ENCODE measurements around the gene CYP4Z1. TPM values are rescaled to one million over a fixed set of nuclear protein-coding genes. Genes with fewer than 3 reads are reported as not detected.
"Not testable (repeated sequence)": the region's sequence is repeated elsewhere in the genome, so short reads cannot be mapped to it uniquely, and the experiment has no call there.

The CYP4Z1 gene
- total and polyA plus RNA-seq, 9 of the 15 experiments (the other 6 are each of a cell fraction or from before 2014, with no cell fraction given) = not detected

GRCh38 chr1:47132665-47133064 lies 65.6 kb downstream of the CYP4Z1 start:
- H3K27ac ChIP-seq (ENCODE audit: extremely low read depth, low read depth, low read length); H3K27me3 ChIP-seq (ENCODE audit: control insufficient read depth in 2 of 2, insufficient read depth in 2 of 2, low read length in 2 of 2); BruUV-seq (replicated peaks); H3K9ac ChIP-seq (ENCODE audit: insufficient read depth in 1 of 2, low read depth in 2 of 2, low read length in 2 of 2); H3K4me3 ChIP-seq; DNase-seq (ENCODE audit: extremely low read depth in 1 of 4, low spot score in 3 of 4); H3K4me1 ChIP-seq (replicated peaks in 1 of 2; ENCODE audit: control insufficient read depth in 2 of 2, insufficient read depth in 2 of 2, low read length in 2 of 2); ATAC-seq; FAIRE-seq; H4K20me1 ChIP-seq (replicated peaks; ENCODE audit: control insufficient read depth, insufficient read depth, low read length); POLR2A ChIA-PET; H3K4me2 ChIP-seq (ENCODE audit: insufficient read depth, low read length); H2AFZ ChIP-seq (ENCODE audit: low read depth, low read length); intact Hi-C loops (cut with micrococcal nuclease); in situ Hi-C loops (cut with MboI); H3K9me1 ChIP-seq (ENCODE audit: control insufficient read depth, insufficient read depth, low read length); H3K9me3 ChIP-seq (replicated peaks; ENCODE audit: control insufficient read depth, insufficient read depth, low read depth, low read length); CTCF ChIA-PET (ENCODE audit: low intra/inter-chr PET ratio); H3K36me3 ChIP-seq (ENCODE audit: control insufficient read depth, insufficient read depth, low read length); H3K79me2 ChIP-seq (ENCODE audit: control insufficient read depth, insufficient read depth, low read length); TF ChIP-seq ATF3 (CRISPR knock-in tag; conservative IDR thresholded peaks at IDR 0.05); ATF1 (CRISPR knock-in tag; IDR thresholded peaks at IDR 0.05): not testable (repeated sequence)
- peak; percentile 77 for TF ChIP-seq ATF3 (IDR thresholded peaks at IDR 0.05)
- TF ChIP-seq CREM (IDR thresholded peaks at IDR 0.05; ENCODE audit: low read depth) = peak; percentile 42; the same call in 1 of the 2 replicates
- TF ChIP-seq BCOR (IDR thresholded peaks at IDR 0.05) = peak; percentile 27; the same call in 1 of the 2 replicates
- TF ChIP-seq KDM1A (IDR thresholded peaks at IDR 0.05) = 0 out of 4 replicates have a peak, but pooled peaks of 1 of the 2 experiments have one; percentile 9
- peak; percentile 74 for TF ChIP-seq ATF1 (tag; IDR thresholded peaks at IDR 0.05)
- TF ChIP-seq ZNF146 (CRISPR knock-in tag; IDR thresholded peaks at IDR 0.05; ENCODE audit: unreplicated experiment) = peak; percentile 93
- 0 out of 2 replicates have a peak, but pooled peaks have one; percentile 55 for TF ChIP-seq ATF7 (IDR thresholded peaks at IDR 0.05)
- WGBS (ENCODE audit: insufficient coverage, low coverage, missing lambda C conversion rate) = 0% methylated on average over 3 of the region's 3 CpGs
